ENCODE data around the gene KLHDC8B.

Gene KLHDC8B

GRCh38 chr3:49171119-49171774 lies at the start of gene KLHDC8B:
KLHDC8B (plus strand) TSS chr3:49171598; CDS start chr3:49172770, 1,172 bp downstream.
- Histone ChIP-seq H3K27ac (ENCODE audit: low read length) (no peak within 1 kb of the TSS), H3K4me3 (ENCODE audit: low read length) (peak within 1 kb of the TSS; percentile 83), H3K36me3 (ENCODE audit: control insufficient read depth, low read depth, low read length) (no peaks in the 10 kb centered on the region), H3K9me3 (ENCODE audit: control insufficient read depth, low read depth, low read length) (no peaks in the 10 kb centered on the region), H3K27me3 (ENCODE audit: control insufficient read depth, insufficient read depth, low read length) (no peaks in the 10 kb centered on the region), H3K9ac (ENCODE audit: low read length) (peak within 1 kb of the TSS; percentile 57), H3K4me1 (ENCODE audit: control insufficient read depth, low read depth, low read length) (peaks cover 33% of the 10 kb centered on the region)

GRCh38 chr3:49122022-49122421 lies 49.4 kb upstream of the KLHDC8B start:
- Histone ChIP-seq H3K4me3 (ENCODE audit: low read length) (no peak overlapping the region), H3K27me3 (ENCODE audit: control insufficient read depth, insufficient read depth, low read length) (no peaks in the 10 kb centered on the region), H3K9ac (ENCODE audit: low read length) (no peak overlapping the region), H3K4me1 (ENCODE audit: control insufficient read depth, low read depth, low read length) (peaks cover 4% of the 10 kb centered on the region), H3K9me3 (ENCODE audit: control insufficient read depth, low read depth, low read length) (no peaks in the 10 kb centered on the region), H3K36me3 (ENCODE audit: control insufficient read depth, low read depth, low read length) (peaks cover 24% of the 10 kb centered on the region), H3K27ac (ENCODE audit: low read length) (no peak overlapping the region)

GRCh38 chr3:49122451-49122850 lies 48.9 kb upstream of the KLHDC8B start:
- Histone ChIP-seq H3K36me3 (ENCODE audit: control insufficient read depth, low read depth, low read length) (peaks cover 20% of the 10 kb centered on the region), H3K27me3 (ENCODE audit: control insufficient read depth, insufficient read depth, low read length) (no peaks in the 10 kb centered on the region), H3K27ac (ENCODE audit: low read length) (no peak overlapping the region), H3K4me3 (ENCODE audit: low read length) (no peak overlapping the region), H3K4me1 (ENCODE audit: control insufficient read depth, low read depth, low read length) (peaks cover 4% of the 10 kb centered on the region), H3K9ac (ENCODE audit: low read length) (no peak overlapping the region), H3K9me3 (ENCODE audit: control insufficient read depth, low read depth, low read length) (no peaks in the 10 kb centered on the region)

GRCh38 chr3:49122886-49123545 lies 48.4 kb upstream of the KLHDC8B start:
- Histone ChIP-seq H3K4me1 (ENCODE audit: control insufficient read depth, low read depth, low read length) (peaks cover 4% of the 10 kb centered on the region), H3K9me3 (ENCODE audit: control insufficient read depth, low read depth, low read length) (no peaks in the 10 kb centered on the region), H3K27ac (ENCODE audit: low read length) (no peak overlapping the region), H3K4me3 (ENCODE audit: low read length) (no peak overlapping the region), H3K9ac (ENCODE audit: low read length) (no peak overlapping the region), H3K27me3 (ENCODE audit: control insufficient read depth, insufficient read depth, low read length) (no peaks in the 10 kb centered on the region), H3K36me3 (ENCODE audit: control insufficient read depth, low read depth, low read length) (peaks cover 14% of the 10 kb centered on the region)

GRCh38 chr3:49123687-49124086 lies 47.7 kb upstream of the KLHDC8B start:
- H3K27ac ChIP-seq (ENCODE audit: low read length), result no peak overlapping the region
- no peak overlapping the region for H3K9ac ChIP-seq (ENCODE audit: low read length)
- no peaks in the 10 kb centered on the region for H3K27me3 ChIP-seq (ENCODE audit: control insufficient read depth, insufficient read depth, low read length)
- H3K9me3 ChIP-seq (ENCODE audit: control insufficient read depth, low read depth, low read length), result no peaks in the 10 kb centered on the region
- peaks cover 4% of the 10 kb centered on the region for H3K4me1 ChIP-seq (ENCODE audit: control insufficient read depth, low read depth, low read length)
- no peak overlapping the region for H3K4me3 ChIP-seq (ENCODE audit: low read length)
- peaks cover 8% of the 10 kb centered on the region for H3K36me3 ChIP-seq (ENCODE audit: control insufficient read depth, low read depth, low read length)

GRCh38 chr3:49124203-49124602 lies 47.2 kb upstream of the KLHDC8B start:
- Histone ChIP-seq H3K4me1 (ENCODE audit: control insufficient read depth, low read depth, low read length) (peaks cover 4% of the 10 kb centered on the region), H3K9ac (ENCODE audit: low read length) (no peak overlapping the region), H3K27me3 (ENCODE audit: control insufficient read depth, insufficient read depth, low read length) (no peaks in the 10 kb centered on the region), H3K9me3 (ENCODE audit: control insufficient read depth, low read depth, low read length) (no peaks in the 10 kb centered on the region), H3K36me3 (ENCODE audit: control insufficient read depth, low read depth, low read length) (peaks cover 6% of the 10 kb centered on the region), H3K4me3 (ENCODE audit: low read length) (no peak overlapping the region), H3K27ac (ENCODE audit: low read length) (no peak overlapping the region)

- H3K9ac ChIP-seq (ENCODE audit: low read length), result no peak overlapping the region
- peaks cover 6% of the 10 kb centered on the region for H3K36me3 ChIP-seq (ENCODE audit: control insufficient read depth, low read depth, low read length)
- H3K4me3 ChIP-seq (ENCODE audit: low read length), result no peak overlapping the region
- H3K27ac ChIP-seq (ENCODE audit: low read length), result no peak overlapping the region
- H3K27me3 ChIP-seq (ENCODE audit: control insufficient read depth, insufficient read depth, low read length), result no peaks in the 10 kb centered on the region
- no peaks in the 10 kb centered on the region for H3K4me1 ChIP-seq (ENCODE audit: control insufficient read depth, low read depth, low read length)
- H3K9me3 ChIP-seq (ENCODE audit: control insufficient read depth, low read depth, low read length), result no peaks in the 10 kb centered on the region
These were observed 46.3 kb upstream of the KLHDC8B start for GRCh38 chr3:49124991-49125670.

- Histone ChIP-seq H3K27ac (ENCODE audit: low read length) (no peak overlapping the region), H3K9me3 (ENCODE audit: control insufficient read depth, low read depth, low read length) (no peaks in the 10 kb centered on the region), H3K36me3 (ENCODE audit: control insufficient read depth, low read depth, low read length) (no peaks in the 10 kb centered on the region), H3K27me3 (ENCODE audit: control insufficient read depth, insufficient read depth, low read length) (no peaks in the 10 kb centered on the region), H3K9ac (ENCODE audit: low read length) (no peak overlapping the region), H3K4me1 (ENCODE audit: control insufficient read depth, low read depth, low read length) (peaks cover 5% of the 10 kb centered on the region), H3K4me3 (ENCODE audit: low read length) (no peak overlapping the region)
These were observed 40.4 kb upstream of the KLHDC8B start for GRCh38 chr3:49131040-49131439.

GRCh38 chr3:49131576-49131975 lies 39.8 kb upstream of the KLHDC8B start:
- no peak overlapping the region for H3K9ac ChIP-seq (ENCODE audit: low read length)
- H3K9me3 ChIP-seq (ENCODE audit: control insufficient read depth, low read depth, low read length), result no peaks in the 10 kb centered on the region
- H3K36me3 ChIP-seq (ENCODE audit: control insufficient read depth, low read depth, low read length), result no peaks in the 10 kb centered on the region
- no peak overlapping the region for H3K27ac ChIP-seq (ENCODE audit: low read length)
- peak overlapping the region; percentile 92 for H3K4me3 ChIP-seq (ENCODE audit: low read length)
- no peaks in the 10 kb centered on the region for H3K27me3 ChIP-seq (ENCODE audit: control insufficient read depth, insufficient read depth, low read length)
- peaks cover 5% of the 10 kb centered on the region for H3K4me1 ChIP-seq (ENCODE audit: control insufficient read depth, low read depth, low read length)

GRCh38 chr3:49132073-49132436 lies 39.3 kb upstream of the KLHDC8B start:
- Histone ChIP-seq H3K9me3 (ENCODE audit: control insufficient read depth, low read depth, low read length) (no peaks in the 10 kb centered on the region), H3K27me3 (ENCODE audit: control insufficient read depth, insufficient read depth, low read length) (no peaks in the 10 kb centered on the region), H3K4me1 (ENCODE audit: control insufficient read depth, low read depth, low read length) (peaks cover 5% of the 10 kb centered on the region), H3K27ac (ENCODE audit: low read length) (no peak overlapping the region), H3K36me3 (ENCODE audit: control insufficient read depth, low read depth, low read length) (no peaks in the 10 kb centered on the region), H3K9ac (ENCODE audit: low read length) (no peak overlapping the region), H3K4me3 (ENCODE audit: low read length) (peak overlapping the region; percentile 92)

- Histone ChIP-seq H3K36me3 (ENCODE audit: control insufficient read depth, low read depth, low read length) (no peaks in the 10 kb centered on the region), H3K27me3 (ENCODE audit: control insufficient read depth, insufficient read depth, low read length) (no peaks in the 10 kb centered on the region), H3K27ac (ENCODE audit: low read length) (peak within 1 kb of the TSS; percentile 48), H3K4me3 (ENCODE audit: low read length) (peak within 1 kb of the TSS; percentile 92), H3K4me1 (ENCODE audit: control insufficient read depth, low read depth, low read length) (peaks cover 5% of the 10 kb centered on the region), H3K9me3 (ENCODE audit: control insufficient read depth, low read depth, low read length) (no peaks in the 10 kb centered on the region), H3K9ac (ENCODE audit: low read length) (peak within 1 kb of the TSS; percentile 64)
These were observed 38.8 kb upstream of the KLHDC8B start, which contains the start of gene LAMB2 for GRCh38 chr3:49132437-49133225. LAMB2 (minus strand) TSS chr3:49133050; CDS start chr3:49132867, 183 bp downstream.
